ENCODE results near the gene SP140L. TPM values are rescaled to one million over a fixed set of nuclear protein-coding genes. Genes with fewer than 3 reads are reported as not detected.
A peak's percentile ranks its signal among the peaks of the same experiment; 100 is the strongest.

SP140L gene
- total RNA-seq, 1 donor from 2014 or later, result 48.9 TPM

- Mint-ChIP-seq H3K36me3 (ENCODE audit: low read depth) (peaks cover 76% of the 10 kb centered on the region), H3K4me3 (no peak overlapping the region), H3K9me3 (peaks cover 9% of the 10 kb centered on the region), H3K27ac (no peak overlapping the region), H3K4me1 (peaks cover 20% of the 10 kb centered on the region), H3K27me3 (no peaks in the 10 kb centered on the region)
- intact Hi-C loops (cut with micrococcal nuclease), result no loop called here
- no peak for DNase-seq
These were observed 14.4 kb upstream of the SP140L start for GRCh38 chr2:230312638-230313037.

GRCh38 chr2:230317366-230317765 is 9.6 kb upstream of the SP140L start:
- Mint-ChIP-seq H3K4me3 (peak overlapping the region; percentile 26), H3K27me3 (no peaks in the 10 kb centered on the region), H3K36me3 (ENCODE audit: low read depth) (peaks cover 69% of the 10 kb centered on the region), H3K9me3 (peaks cover 9% of the 10 kb centered on the region), H3K27ac (peak overlapping the region; percentile 93), H3K4me1 (peaks cover 44% of the 10 kb centered on the region)
- DNase-seq, result peak; percentile 55
- intact Hi-C loops (cut with micrococcal nuclease), result loop anchor here (5.0 kb wide), 1 partner anchor 50 kb away; no protein-coding TSS in a partner anchor

GRCh38 chr2:230318190-230319121 is 8.5 kb upstream of the SP140L start:
- DNase-seq, result peak; percentile 74
- peaks cover 45% of the 10 kb centered on the region for H3K4me1 Mint-ChIP-seq
- H3K9me3 Mint-ChIP-seq, result peaks cover 9% of the 10 kb centered on the region
- peak overlapping the region; percentile 58 for H3K4me3 Mint-ChIP-seq
- intact Hi-C loops (cut with micrococcal nuclease), result loop anchor here (1.0 to 5.0 kb wide), 7 partner anchors 9 to 250 kb away; partner anchors contain the start of genes SLC16A14 and SP140L
- H3K27ac Mint-ChIP-seq, result peak overlapping the region; percentile 93
- H3K36me3 Mint-ChIP-seq (ENCODE audit: low read depth), result peaks cover 64% of the 10 kb centered on the region
- no peaks in the 10 kb centered on the region for H3K27me3 Mint-ChIP-seq

GRCh38 chr2:230319211-230319862 is 7.7 kb upstream of the SP140L start:
- H3K4me3 Mint-ChIP-seq, result peak overlapping the region; percentile 58

GRCh38 chr2:230321031-230321430 is 6.0 kb upstream of the SP140L start:
- Mint-ChIP-seq H3K4me1 (peaks cover 60% of the 10 kb centered on the region), H3K9me3 (no peaks in the 10 kb centered on the region), H3K27ac (peak overlapping the region; percentile 64), H3K4me3 (no peak overlapping the region), H3K36me3 (ENCODE audit: low read depth) (peaks cover 45% of the 10 kb centered on the region), H3K27me3 (no peaks in the 10 kb centered on the region)
- peak; percentile 54 for DNase-seq
- intact Hi-C loops (cut with micrococcal nuclease), result no loop called here

More at GRCh38 chr2:230319211-230319862, 7.7 kb upstream of the SP140L start:
- no peaks in the 10 kb centered on the region for H3K27me3 Mint-ChIP-seq
- intact Hi-C loops (cut with micrococcal nuclease), result loop anchor here (1.0 to 5.0 kb wide), 7 partner anchors 8 to 251 kb away; partner anchors contain the start of genes SLC16A14 and SP140L
- peak overlapping the region; percentile 93 for H3K27ac Mint-ChIP-seq
- H3K36me3 Mint-ChIP-seq (ENCODE audit: low read depth), result peaks cover 55% of the 10 kb centered on the region
- peak; percentile 94 for DNase-seq
- peaks cover 4% of the 10 kb centered on the region for H3K9me3 Mint-ChIP-seq
- peaks cover 48% of the 10 kb centered on the region for H3K4me1 Mint-ChIP-seq

GRCh38 chr2:230322561-230323384 is 4.2 kb upstream of the SP140L start:
- DNase-seq, result peak; percentile 53
- Mint-ChIP-seq H3K4me1 (peaks cover 67% of the 10 kb centered on the region), H3K27ac (peak overlapping the region; percentile 43), H3K9me3 (no peaks in the 10 kb centered on the region), H3K27me3 (no peaks in the 10 kb centered on the region), H3K4me3 (no peak overlapping the region), H3K36me3 (ENCODE audit: low read depth) (peaks cover 38% of the 10 kb centered on the region)
- intact Hi-C loops (cut with micrococcal nuclease), result no loop called here

- Mint-ChIP-seq H3K36me3 (ENCODE audit: low read depth) (peaks cover 36% of the 10 kb centered on the region), H3K4me3 (peak overlapping the region; percentile 7), H3K27me3 (no peaks in the 10 kb centered on the region), H3K27ac (peak overlapping the region; percentile 4), H3K4me1 (peaks cover 65% of the 10 kb centered on the region), H3K9me3 (no peaks in the 10 kb centered on the region)
- intact Hi-C loops (cut with micrococcal nuclease), result no loop called here
- DNase-seq, result peak; percentile 66
These were observed 3.4 kb upstream of the SP140L start for GRCh38 chr2:230323385-230324106.

GRCh38 chr2:230324503-230324902 is 2.5 kb upstream of the SP140L start:
- intact Hi-C loops (cut with micrococcal nuclease), result no loop called here
- Mint-ChIP-seq H3K27ac (peak overlapping the region; percentile 17), H3K4me1 (peaks cover 65% of the 10 kb centered on the region), H3K4me3 (no peak overlapping the region), H3K9me3 (no peaks in the 10 kb centered on the region), H3K27me3 (no peaks in the 10 kb centered on the region), H3K36me3 (ENCODE audit: low read depth) (peaks cover 44% of the 10 kb centered on the region)
- peak; percentile 56 for DNase-seq

- intact Hi-C loops (cut with micrococcal nuclease), result loop anchor here (2.0 to 5.0 kb wide), 3 partner anchors 107 to 337 kb away; partner anchors contain the start of gene SP110
- Mint-ChIP-seq H3K4me3 (peak overlapping the region; percentile 92), H3K27me3 (no peaks in the 10 kb centered on the region), H3K9me3 (no peaks in the 10 kb centered on the region), H3K36me3 (ENCODE audit: low read depth) (peaks cover 44% of the 10 kb centered on the region), H3K27ac (peak overlapping the region; percentile 90), H3K4me1 (peaks cover 68% of the 10 kb centered on the region)
- peak; percentile 55 for DNase-seq
These were observed 1.4 kb upstream of the SP140L start for GRCh38 chr2:230325316-230326243.

GRCh38 chr2:230327418-230328154 is 593 bp downstream of the SP140L start:
- intact Hi-C loops (cut with micrococcal nuclease), result loop anchor here (1.0 to 5.0 kb wide), 6 partner anchors 8 to 335 kb away; partner anchors contain the start of genes SP100 and SP110
- Mint-ChIP-seq H3K4me1 (peaks cover 74% of the 10 kb centered on the region), H3K4me3 (peak overlapping the region; percentile 92), H3K36me3 (ENCODE audit: low read depth) (peaks cover 47% of the 10 kb centered on the region), H3K27ac (peak overlapping the region; percentile 90), H3K27me3 (no peaks in the 10 kb centered on the region), H3K9me3 (peaks cover 4% of the 10 kb centered on the region)
- peak; percentile 70 for DNase-seq

GRCh38 chr2:230328155-230328458 is 1.1 kb downstream of the SP140L start:
- peaks cover 48% of the 10 kb centered on the region for H3K36me3 Mint-ChIP-seq (ENCODE audit: low read depth)
- peak; percentile 52 for DNase-seq
- H3K4me1 Mint-ChIP-seq, result peaks cover 75% of the 10 kb centered on the region
- H3K27me3 Mint-ChIP-seq, result no peaks in the 10 kb centered on the region
- intact Hi-C loops (cut with micrococcal nuclease), result loop anchor here (2.0 to 5.0 kb wide), 3 partner anchors 89 to 334 kb away; partner anchors contain the start of gene SP100
- peak overlapping the region; percentile 92 for H3K4me3 Mint-ChIP-seq
- peaks cover 4% of the 10 kb centered on the region for H3K9me3 Mint-ChIP-seq
- peak overlapping the region; percentile 49 for H3K27ac Mint-ChIP-seq
